Sigmoid colon (tissue), 7 donors: Measurements from ENCODE around the gene TBX5. TPM values are rescaled to one million over a fixed set of nuclear protein-coding genes. Genes with fewer than 3 reads are reported as not detected.

Experiments used
- DNase-seq: peaks from one replicate; pipeline ENCODE4 v3.0.0-alpha.2; 2019
- H3K27ac ChIP-seq, 4 donors: fragments of 200-600 bp; sonication (generic); one replicate each; pipeline ENCODE4 v1.5.1; 2016 to 2019; ENCODE audit warnings: mild to moderate bottlenecking in 1 of 4
- H3K27me3 ChIP-seq, 3 donors: fragments of 200-600 bp; sonication (generic); one replicate each; pipeline ENCODE4 v1.5.1; 2019; ENCODE audit warnings: mild to moderate bottlenecking in 1 of 3
- H3K36me3 ChIP-seq, 4 donors: fragments of 200-600 bp; sonication (generic); one replicate each; pipeline ENCODE4 v1.5.1; 2016 to 2019
- H3K4me1 ChIP-seq, 4 donors: fragments of 200-600 bp; sonication (generic); one replicate each; pipeline ENCODE4 v1.5.1; 2017 to 2019
- H3K4me3 ChIP-seq, 4 donors: fragments of 200-600 bp; sonication (generic); one replicate each; pipeline ENCODE4 v1.5.1; 2017 to 2019; ENCODE audit warnings: mild to moderate bottlenecking in 2 of 4, moderate library complexity in 1 of 4
- H3K9me3 ChIP-seq, 4 donors: fragments of 200-600 bp in 3 of 4; sonication (generic) in 3 of 4; one replicate each; pipeline versions ENCODE4 v1.5.1 to v1.6.1; 2013 to 2019
- CTCF ChIP-seq, 4 experiments: fragments of 450-650 bp in 3 of 4; fragments of 200-600 bp in 1 of 4; IDR thresholded peaks; one replicate each; pipeline ENCODE4 v1.5.1; 2016 to 2019; ENCODE audit warnings: antibody characterized with exemption in 4 of 4, mild to moderate bottlenecking in 3 of 4, moderate library complexity in 2 of 4
- EP300 ChIP-seq, 4 donors: sonication (generic); formaldehyde crosslinking; IDR thresholded peaks; one replicate each; pipeline ENCODE4 v1.6.1; 2017; ENCODE audit warnings: antibody characterized with exemption in 4 of 4
- POLR2A ChIP-seq, 2 donors: fragments of 450-650 bp; IDR thresholded peaks; one replicate each; pipeline ENCODE4 v1.6.1; 2016; ENCODE audit warnings: antibody characterized with exemption in 2 of 2, mild to moderate bottlenecking in 2 of 2, moderate library complexity in 2 of 2
- POLR2AphosphoS5 ChIP-seq, 4 donors: sonication (generic); formaldehyde crosslinking; IDR thresholded peaks; one replicate each; pipeline ENCODE4 v1.6.1; 2017; ENCODE audit warnings: antibody characterized with exemption in 4 of 4
- WGBS, 2 donors: extraction: QIAGEN DNeasy Blood & Tissue Kit; methylation state at CpG; one replicate each; pipeline ENCODE4 v1.1.7; 2013; 5-methylcytosine and 5-hydroxymethylcytosine counted together
- intact Hi-C: fragments of 100-400 bp; cut with DNase I; formaldehyde crosslinking; loops from one replicate; pipeline ENCODE4 v1.15.1; 2023
- polyA plus RNA-seq, 3 donors: library from polyadenylated mRNA; stranded (reverse); fragments of 200-250 nt; gene quantifications; one replicate each; pipeline ENCODE4 v1.2.3, GENCODE V29; 2013
- total RNA-seq, 4 donors: library from RNA; depleted of rRNA; stranded (reverse); fragments of >200 nt; gene quantifications; one replicate each; pipeline ENCODE4 v1.1.0, GENCODE V29; 2016
- donor health status: healthy with polysubstance abuse.
- donor health status: Bipolar disorder and iron deficiency.
- donor health status: healthy.

The TBX5 gene
- total and polyA plus RNA-seq, 7 donors, result not detected

GRCh38 chr12:114425031-114425626 lies 19.2 kb upstream of the TBX5 start:
- intact Hi-C loops, result no loop called here
- Histone ChIP-seq H3K27me3 (peaks cover 0 to 23% (median 0%) of the 10 kb centered on the region in 3 donors), H3K36me3 (no peaks in the 10 kb centered on the region), H3K4me1 (no peaks in the 10 kb centered on the region), H3K4me3 (no peak overlapping the region), H3K9me3 (no peaks in the 10 kb centered on the region), H3K27ac (no peak overlapping the region)
- DNase-seq, result no peak
- TF ChIP-seq CTCF (IDR thresholded peaks at IDR 0.05), result no peak
- TF ChIP-seq POLR2AphosphoS5 (IDR thresholded peaks at IDR 0.05), result no peak
- TF ChIP-seq POLR2A (IDR thresholded peaks at IDR 0.05), result no peak
- TF ChIP-seq EP300 (IDR thresholded peaks at IDR 0.05), result no peak
- 47 to 52% methylated on average over 3 of the region's 3 CpGs for WGBS, 2 donors

GRCh38 chr12:114420944-114421335 lies 15.0 kb upstream of the TBX5 start:
- H3K4me3 ChIP-seq, result no peak overlapping the region
- no peaks in the 10 kb centered on the region for H3K4me1 ChIP-seq
- TF ChIP-seq POLR2A (IDR thresholded peaks at IDR 0.05), result no peak
- TF ChIP-seq POLR2AphosphoS5 (IDR thresholded peaks at IDR 0.05), result no peak
- TF ChIP-seq CTCF (IDR thresholded peaks at IDR 0.05), result no peak
- TF ChIP-seq EP300 (IDR thresholded peaks at IDR 0.05), result no peak
- 76 to 80% methylated on average over 4 of the region's 4 CpGs for whole genome bisulfite sequencing, 2 donors
- no peaks in the 10 kb centered on the region for H3K9me3 ChIP-seq
- H3K27me3 ChIP-seq, result peaks cover 7 to 52% (median 27%) of the 10 kb centered on the region in 3 donors
- DNase-seq, result no peak
- no peak overlapping the region for H3K27ac ChIP-seq
- intact Hi-C loops, result no loop called here
- H3K36me3 ChIP-seq, result no peaks in the 10 kb centered on the region

- 50 to 62% methylated on average over 8 of the region's 8 CpGs for WGBS, 2 donors
- Histone ChIP-seq H3K9me3 (no peaks in the 10 kb centered on the region), H3K4me1 (no peaks in the 10 kb centered on the region), H3K36me3 (no peaks in the 10 kb centered on the region), H3K27me3 (peaks cover 13 to 55% (median 33%) of the 10 kb centered on the region in 3 donors), H3K27ac (no peak overlapping the region), H3K4me3 (no peak overlapping the region)
- no peak for TF ChIP-seq POLR2AphosphoS5 (IDR thresholded peaks at IDR 0.05)
- no peak for TF ChIP-seq CTCF (IDR thresholded peaks at IDR 0.05)
- TF ChIP-seq POLR2A (IDR thresholded peaks at IDR 0.05), result no peak
- no peak for TF ChIP-seq EP300 (IDR thresholded peaks at IDR 0.05)
- intact Hi-C loops, result no loop called here
- DNase-seq, result no peak
Observed at GRCh38 chr12:114420182-114420943, 14.4 kb upstream of the TBX5 start.

- H3K9me3 ChIP-seq, result no peaks in the 10 kb centered on the region
- WGBS, 2 donors, result 51 to 70% methylated on average over 4 of the region's 4 CpGs
- no peak for DNase-seq
- no peak overlapping the region for H3K4me3 ChIP-seq
- H3K36me3 ChIP-seq, result no peaks in the 10 kb centered on the region
- no peak overlapping the region for H3K27ac ChIP-seq
- TF ChIP-seq EP300 (IDR thresholded peaks at IDR 0.05) (no peak), CTCF (IDR thresholded peaks at IDR 0.05) (no peak), POLR2A (IDR thresholded peaks at IDR 0.05) (no peak), POLR2AphosphoS5 (IDR thresholded peaks at IDR 0.05) (no peak)
- intact Hi-C loops, result no loop called here
- no peaks in the 10 kb centered on the region for H3K4me1 ChIP-seq
- peaks cover 21 to 88% (median 72%) of the 10 kb centered on the region in 3 donors for H3K27me3 ChIP-seq
Observed at GRCh38 chr12:114416028-114416427, 10.1 kb upstream of the TBX5 start.
